T-helper 2 cell (primary cell): ENCODE results near the gene TNFRSF21.
A peak's percentile ranks its signal among the peaks of the same experiment; 100 is the strongest.
"Not testable (repeated sequence)": the region's sequence is repeated elsewhere in the genome, so short reads cannot be mapped to it uniquely, and the experiment has no call there.

Experiments used
- DNase-seq, 5 experiments: peaks; one replicate each; pipeline versions ENCODE4 v3.0.0 to v3.0.0-alpha.2; 2012 to 2022
- total RNA-seq, 2 donors: gene quantifications; one replicate each; lab custom pipeline; 2026; lab: John Stamatoyannopoulos, UW

The TNFRSF21 gene, protein sequence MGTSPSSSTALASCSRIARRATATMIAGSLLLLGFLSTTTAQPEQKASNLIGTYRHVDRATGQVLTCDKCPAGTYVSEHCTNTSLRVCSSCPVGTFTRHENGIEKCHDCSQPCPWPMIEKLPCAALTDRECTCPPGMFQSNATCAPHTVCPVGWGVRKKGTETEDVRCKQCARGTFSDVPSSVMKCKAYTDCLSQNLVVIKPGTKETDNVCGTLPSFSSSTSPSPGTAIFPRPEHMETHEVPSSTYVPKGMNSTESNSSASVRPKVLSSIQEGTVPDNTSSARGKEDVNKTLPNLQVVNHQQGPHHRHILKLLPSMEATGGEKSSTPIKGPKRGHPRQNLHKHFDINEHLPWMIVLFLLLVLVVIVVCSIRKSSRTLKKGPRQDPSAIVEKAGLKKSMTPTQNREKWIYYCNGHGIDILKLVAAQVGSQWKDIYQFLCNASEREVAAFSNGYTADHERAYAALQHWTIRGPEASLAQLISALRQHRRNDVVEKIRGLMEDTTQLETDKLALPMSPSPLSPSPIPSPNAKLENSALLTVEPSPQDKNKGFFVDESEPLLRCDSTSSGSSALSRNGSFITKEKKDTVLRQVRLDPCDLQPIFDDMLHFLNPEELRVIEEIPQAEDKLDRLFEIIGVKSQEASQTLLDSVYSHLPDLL
- 0 to 0.94 reads per million in 2 donors for total RNA-seq

DNA sequence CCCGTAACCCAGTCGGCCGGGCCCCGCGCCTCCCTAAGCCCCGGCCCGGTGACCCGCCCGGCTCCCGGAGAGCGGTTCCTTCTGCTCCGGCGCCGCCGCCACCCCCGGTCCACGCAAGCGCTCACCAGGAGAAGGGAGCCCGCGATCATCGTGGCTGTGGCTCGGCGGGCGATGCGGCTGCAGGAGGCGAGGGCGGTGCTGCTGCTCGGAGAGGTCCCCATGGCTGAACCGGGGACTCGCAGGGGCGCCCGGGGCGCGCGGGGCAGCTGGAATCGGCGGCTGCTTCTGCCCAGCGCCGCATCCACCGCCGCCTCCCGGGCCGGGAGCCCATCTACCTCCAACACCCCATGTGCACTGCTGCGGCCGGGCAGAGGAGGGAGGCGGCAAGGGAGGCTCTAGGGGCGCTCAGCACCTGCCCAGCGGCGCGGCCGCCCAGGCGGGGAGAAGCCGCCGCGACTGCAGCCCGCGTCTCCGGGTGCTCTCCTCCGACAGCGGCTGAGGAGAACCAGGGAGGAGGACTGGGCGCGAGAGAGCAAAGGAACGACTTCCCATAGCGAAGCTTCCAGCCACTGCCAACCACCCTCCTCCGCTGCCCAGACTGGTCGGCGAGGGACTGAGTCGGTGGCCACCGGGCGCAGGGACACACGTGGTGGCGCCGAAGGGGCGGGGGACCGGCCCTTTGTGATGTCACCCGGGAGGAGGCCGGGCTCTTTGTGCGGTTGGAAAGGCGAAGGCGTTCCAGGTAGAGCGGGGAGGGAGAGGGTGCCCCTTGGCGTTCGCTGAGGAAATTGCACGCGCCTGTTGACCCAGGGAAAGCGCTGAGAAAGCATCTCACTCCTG is at the start of gene TNFRSF21:
TSS of gene TNFRSF21 (minus strand) at position 615 of the 840 bp plus-strand sequence. CDS start at position 221, 394 bp downstream.
- DNase-seq = peak in 4 of 5 experiments; percentile 12 to 76 (median 52)

DNA sequence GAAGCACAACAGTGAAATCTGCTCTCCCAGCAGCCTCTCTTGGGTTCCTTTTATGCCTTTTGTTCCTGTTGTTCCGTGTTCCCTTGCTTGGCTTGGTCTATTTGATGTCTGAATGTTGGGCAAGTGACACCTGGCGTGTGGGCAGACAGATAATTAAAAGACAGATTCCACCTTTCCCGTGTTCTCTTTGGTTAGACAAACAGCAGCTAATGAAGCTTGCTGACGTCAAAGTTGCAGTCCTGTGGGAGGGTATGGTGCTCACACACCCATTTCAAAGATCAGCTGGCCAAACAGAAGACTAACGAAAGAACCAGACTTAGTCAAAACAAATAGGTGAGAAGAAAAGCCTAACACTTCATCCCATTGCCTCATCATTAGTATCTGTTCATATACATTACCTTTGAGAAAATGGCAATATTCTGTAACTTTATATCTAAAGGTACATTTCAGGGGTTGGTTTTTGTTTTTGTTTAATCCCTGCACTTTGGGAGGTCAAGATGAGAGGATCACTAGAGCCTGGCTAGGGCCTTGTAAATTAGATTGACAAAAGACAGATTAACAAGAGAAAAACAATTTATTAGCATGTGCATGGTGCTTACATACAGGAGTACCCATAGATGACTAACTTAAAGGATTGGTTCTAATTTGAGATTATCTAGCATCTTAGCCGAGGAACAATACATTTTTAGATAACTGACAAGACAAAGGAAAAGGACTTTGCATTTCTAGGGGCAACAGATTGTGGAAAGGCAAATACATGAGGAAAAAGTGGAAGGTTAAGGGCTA is 48.9 kb upstream of the TNFRSF21 start:
- no peak for DNase-seq

DNA sequence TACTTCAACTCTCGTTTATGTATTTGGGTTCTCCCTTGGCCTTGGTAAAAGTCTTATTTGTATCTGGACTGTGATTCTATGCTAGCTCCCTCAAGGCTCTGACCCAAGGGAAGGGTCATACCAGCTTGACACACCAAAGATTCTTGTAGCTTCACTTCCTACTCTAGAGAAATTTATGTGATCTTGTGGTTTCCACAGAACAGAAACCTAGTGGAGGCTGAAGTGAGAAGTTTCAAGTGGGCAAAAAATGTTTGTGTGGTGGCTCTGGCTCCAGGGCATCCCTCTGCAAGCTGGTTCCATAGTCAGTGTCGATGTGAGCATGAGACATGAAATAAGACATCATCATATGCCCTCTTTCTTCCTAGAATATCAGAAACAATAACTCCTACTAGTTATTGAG is 48.1 kb upstream of the TNFRSF21 start:
- DNase-seq = no peak

DNA sequence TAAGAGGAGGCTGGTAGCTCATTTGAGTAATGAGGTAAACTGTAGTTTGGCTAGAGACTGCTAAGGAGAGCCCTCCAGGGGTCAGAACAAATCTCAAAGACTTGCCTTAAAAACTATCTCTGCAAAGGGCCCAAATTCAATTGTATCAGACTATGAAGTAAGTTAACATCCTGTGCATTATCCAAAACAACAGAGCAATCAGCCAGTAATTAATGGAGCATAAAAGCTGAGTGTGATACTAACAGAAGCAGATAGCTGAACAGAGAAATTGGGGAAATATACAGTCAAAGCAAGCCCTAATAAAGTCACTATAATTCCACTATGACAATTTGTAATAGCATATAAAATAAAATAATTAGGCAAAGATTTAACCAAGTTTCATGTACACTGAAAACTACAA is 45.8 kb upstream of the TNFRSF21 start:
- no peak for DNase-seq

DNA sequence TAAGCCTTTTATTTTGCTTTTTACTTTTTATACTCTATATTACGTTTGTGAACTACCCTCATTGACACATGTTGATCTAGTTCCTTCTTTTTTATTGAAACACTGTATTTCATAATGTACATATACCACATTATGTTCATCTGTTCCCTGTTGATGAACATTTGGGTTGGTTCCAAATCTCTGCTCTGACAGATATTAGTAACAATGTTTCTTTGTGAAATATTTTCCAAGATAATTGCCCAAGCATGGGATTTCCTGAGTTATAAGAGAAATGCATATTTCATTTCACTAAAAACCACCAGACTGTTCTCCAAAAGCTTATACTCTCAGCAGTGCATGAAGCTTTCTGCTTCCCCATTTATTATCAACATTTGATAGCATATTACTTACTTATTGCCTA is 44.2 kb upstream of the TNFRSF21 start:
- DNase-seq = no peak

DNA sequence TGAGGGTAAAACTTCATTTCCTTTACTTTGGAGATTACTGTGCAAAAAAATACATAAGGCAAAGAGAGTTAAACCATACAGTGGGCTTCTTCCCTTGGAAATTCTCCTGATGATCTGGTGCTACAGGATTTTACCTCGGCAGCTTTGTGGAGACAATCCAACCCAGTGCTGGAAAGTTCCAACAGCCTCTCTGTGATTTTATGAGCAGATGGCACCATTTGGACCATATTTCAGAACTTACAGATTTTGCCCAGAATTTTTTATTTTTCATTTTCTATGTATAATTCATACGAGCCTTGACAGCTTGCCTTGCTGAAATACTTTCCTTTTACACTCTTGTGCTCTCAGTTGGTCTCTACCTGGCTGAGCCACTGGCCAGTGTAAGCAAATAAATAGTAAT is 43.3 kb upstream of the TNFRSF21 start:
- DNase-seq = no peak

DNA sequence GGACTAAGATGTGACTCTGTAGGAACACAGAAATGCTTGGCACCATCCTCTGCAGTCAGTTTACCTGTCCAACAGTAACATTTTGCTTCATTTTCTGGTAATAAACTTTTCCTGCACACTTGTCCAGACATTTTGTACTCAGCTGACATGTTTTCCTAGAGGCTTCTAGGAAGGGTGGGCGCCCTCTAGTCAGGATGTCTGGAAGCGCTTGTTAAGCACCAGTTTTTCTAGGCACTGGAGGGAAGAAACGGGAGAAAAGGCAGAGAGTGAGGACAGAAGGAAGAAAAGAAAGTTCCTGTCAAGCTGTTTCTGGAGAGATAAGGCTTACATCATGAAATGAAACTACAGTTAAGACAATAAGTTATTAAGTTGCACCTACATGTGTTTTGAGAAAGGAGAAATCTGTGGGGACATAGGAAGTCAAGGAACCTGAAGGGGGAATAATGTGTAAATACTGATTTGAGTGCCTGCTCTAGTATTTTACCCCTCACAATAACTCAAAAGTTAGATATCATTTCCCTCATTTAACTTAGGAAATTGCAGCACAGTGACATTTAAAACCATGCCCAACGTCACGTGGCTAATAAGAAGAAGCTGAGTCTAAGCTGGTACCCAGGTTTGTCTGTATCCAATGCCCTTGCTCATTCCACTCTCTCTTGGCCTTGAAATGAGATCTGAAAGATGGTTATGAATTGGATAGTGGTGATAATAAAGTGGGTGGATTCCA is 42.7 kb upstream of the TNFRSF21 start:
- no peak for DNase-seq

DNA sequence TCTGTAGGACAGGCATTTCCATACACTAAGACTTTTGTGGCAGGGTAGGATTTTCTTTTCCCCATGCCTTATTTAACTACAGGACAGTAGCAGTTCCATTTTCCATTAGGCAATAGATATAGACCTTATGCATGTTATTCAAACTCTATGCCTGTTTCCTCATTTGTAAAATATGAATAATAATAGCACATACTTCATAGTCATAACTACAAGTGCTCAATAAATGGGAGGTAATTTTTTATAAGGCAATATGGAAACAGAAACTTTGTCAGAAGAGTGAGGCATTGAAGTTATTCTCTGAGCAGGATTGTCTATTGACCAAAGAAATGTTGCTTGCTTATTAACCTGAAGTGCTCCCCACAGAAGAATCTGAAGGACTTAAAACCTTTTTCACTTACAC is 41.9 kb upstream of the TNFRSF21 start:
- no peak for DNase-seq

DNA sequence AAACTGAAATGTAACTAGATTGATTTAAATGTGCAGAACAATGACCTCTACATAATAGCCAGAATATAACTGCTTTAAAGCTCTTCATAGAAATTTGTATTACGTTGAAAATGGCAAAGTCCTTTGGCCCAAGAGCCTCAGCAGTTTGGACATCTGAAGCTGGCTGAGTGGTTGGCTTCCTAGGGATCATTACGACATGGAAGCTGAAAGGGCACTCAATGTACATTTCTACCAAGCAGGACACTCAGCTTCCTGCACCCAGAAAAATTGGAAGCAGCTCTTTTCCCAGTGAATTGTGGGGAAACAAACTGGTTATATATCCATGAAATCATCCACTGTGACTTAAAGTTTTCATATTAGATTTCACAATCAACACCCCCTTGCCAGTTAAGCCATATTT is 40.2 kb upstream of the TNFRSF21 start:
- no peak for DNase-seq

DNA sequence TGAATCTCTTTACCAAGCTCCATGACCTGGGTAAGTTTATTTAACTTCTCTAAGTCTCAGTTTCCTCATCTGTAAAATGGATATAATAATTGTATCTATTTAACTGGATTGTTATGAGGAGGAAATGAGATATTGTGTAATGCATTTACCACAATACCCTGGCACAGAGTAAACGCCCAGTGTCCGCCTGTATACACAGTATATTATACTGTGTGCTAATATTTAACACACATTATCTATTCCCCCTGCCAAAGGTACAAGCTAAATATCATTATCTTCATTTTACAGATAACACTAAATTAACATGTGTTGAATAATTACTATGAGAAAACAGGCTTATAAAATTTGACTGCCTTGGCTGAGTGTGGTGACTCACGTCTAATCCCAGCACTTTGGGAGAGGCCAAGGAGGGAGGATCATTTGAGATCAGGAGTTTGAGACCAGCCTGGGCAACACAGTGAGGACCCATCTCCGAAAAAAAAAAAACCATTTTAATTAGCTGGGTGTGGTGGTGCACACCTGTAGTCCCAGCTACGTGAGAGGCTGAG is 38.7 kb upstream of the TNFRSF21 start:
- DNase-seq = no peak

DNA sequence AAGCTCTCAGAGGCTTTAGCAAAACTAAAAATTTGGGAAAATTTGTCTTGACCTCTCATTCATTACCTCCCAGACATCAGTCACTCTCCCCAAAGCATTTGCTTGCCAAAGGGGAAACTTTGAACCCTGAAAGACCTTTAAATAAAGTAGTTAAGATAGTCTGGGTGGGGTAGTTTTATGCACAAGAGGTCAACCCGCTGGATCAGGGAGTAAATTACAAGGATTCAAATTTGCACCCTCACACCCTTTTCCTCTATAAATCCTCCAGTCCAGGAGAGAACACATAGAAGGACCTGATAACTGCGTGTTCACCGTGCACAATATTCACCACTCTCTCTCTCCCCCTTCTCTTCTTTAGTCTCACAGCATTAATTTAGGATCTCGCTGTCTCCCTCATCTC is 36.1 kb upstream of the TNFRSF21 start:
- DNase-seq = no peak

DNA sequence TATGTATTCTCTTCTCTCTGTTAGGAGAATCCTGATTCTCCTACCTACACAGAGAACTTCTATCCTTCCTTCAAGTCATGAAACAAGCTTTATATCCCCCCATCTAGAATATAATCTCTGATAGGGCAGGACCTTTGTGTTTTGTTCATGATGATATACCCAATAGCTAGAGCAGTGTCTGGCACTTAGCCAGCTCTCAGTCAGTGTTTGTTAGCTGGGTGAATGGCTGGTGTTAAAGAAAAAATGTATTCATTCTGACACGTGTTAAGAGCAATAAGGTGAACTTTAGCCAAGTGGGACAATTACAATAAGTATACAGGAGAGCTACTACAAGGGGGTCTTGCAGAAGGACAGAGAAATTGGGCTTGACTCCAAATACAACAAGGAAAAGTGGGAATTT is 34.3 kb upstream of the TNFRSF21 start:
- no peak for DNase-seq

DNA sequence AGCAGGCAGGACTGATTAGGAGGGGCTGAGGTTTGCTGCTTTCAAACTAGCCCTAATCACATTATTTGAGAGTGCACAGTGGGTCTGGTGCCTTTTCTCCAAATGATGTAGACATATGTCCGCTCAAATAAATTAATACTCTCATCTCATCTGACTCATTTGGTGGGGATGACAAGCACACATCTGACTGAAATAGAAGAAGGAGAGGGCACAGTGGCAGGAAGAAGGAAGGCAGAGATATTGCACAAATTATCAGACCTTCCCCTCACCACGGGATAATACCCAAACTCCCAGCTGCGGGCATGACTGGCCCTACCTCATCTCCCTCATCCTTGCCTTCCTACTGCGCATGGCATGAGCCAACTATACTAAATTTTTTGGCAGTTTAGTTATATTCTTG is 33.9 kb upstream of the TNFRSF21 start:
- DNase-seq = no peak

DNA sequence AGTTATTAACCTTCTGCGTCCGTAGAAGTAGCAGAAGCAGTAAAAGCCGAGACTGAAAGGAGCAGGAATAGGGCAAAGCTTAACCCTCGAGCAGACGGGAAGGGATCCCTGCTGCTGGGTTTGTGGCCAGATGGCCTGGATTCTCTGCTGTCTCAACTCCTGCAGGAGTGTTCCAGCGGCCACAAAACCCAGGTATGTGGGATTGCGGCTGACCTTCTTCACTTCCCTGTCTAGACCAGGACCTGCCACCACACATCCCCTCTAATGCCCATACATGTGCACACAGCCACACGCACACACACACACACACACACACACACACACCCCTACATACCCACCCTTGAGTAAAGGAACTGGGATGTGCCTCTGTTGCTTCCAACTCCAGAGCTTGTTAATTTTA is 33.1 kb upstream of the TNFRSF21 start:
- no peak for DNase-seq

DNA sequence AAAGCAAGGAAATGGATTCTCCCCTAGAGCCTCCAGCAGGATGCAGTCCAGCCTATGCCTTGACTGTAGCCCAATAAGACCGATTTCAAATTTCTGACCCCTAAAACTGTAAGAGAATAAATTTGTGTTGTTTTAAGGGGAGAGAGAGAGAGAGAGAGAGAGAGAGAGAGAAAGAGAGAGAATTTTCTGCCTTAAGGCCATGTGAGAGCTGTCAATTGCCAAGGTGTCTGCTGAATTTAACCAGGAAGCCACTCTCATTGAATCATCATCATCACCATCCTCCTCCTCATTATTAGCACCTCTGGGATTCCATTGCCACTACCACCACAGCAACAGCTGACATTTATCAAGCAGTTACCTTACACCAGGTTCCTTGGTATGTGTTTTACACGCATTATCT is 27.8 kb upstream of the TNFRSF21 start:
- DNase-seq = no peak

DNA sequence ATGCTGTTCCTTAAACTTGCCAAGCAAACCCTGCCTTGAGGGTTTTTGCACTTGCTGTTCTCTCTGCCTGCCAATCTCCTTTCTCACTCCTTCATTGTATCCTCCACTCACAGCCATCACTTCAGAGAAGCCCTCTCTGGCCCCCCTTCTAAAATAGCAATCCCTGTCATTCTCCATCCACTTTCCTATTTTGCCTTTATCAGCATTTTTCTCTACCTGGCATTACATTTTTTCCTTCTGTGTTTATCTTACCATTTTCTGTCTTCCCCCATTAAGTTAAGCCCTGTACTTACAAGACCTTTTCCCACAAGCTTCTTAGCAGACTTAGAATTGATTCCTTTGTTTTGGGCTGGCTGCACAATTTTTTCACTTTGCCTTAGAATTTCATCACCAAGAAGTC is 26.6 kb upstream of the TNFRSF21 start:
- DNase-seq = no peak

DNA sequence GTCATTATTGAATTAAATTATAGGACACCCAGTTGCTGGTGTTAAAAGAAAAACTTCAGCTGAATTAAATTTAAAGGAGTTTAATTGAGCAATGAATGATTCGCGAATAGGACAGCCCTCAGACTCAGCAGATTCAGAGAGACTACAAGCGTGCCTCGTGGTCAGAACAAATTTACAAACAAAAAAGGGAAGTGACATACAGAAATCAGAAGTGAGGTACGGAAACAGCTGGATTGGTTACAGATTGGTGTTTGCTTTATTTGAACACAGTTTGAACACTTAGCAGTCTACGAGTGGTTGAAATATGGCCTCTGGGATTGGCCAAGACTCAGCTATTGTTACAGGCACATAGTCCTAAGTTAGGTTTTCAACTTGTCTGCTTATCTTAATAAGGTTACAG is 25.8 kb upstream of the TNFRSF21 start:
- DNase-seq = no peak

DNA sequence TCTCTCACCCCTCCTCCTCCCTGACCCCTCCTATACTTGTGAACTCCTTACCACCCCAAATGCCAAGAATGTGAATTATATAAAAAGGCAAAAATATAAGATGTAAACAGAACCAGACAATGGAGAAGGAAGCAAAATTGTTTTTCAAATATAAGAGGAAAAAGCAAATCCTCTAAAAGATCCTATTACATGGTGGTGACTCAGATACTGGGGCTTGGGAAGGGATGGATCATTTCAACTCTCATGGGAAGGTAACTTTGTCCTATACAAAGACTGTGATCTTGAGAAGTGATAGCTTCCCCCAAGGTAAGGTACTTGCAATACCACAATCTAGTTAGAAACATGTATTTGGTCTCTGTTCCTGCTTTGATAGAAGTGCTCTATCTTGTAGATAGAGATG is 24.6 kb upstream of the TNFRSF21 start:
- DNase-seq = no peak

DNA sequence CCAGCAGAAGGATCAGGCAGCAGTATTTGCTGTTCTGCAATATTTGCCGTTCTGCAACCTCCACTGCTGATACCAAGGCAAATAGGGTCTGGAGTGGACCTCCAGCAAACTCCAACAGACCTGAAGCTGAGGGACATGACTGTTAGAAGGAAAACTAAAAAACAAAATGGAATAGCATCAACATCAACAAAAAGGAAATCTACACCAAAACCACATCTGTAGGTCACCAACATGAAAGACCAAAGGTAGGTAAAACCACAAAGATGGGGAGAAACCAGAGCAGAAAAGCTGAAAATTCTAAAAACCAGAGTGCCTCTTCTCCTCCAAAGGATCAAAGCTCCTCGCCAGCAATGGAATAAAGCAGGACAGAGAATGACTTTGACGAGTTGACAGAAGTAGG is 18.9 kb upstream of the TNFRSF21 start:
- DNase-seq = not testable (repeated sequence)

DNA sequence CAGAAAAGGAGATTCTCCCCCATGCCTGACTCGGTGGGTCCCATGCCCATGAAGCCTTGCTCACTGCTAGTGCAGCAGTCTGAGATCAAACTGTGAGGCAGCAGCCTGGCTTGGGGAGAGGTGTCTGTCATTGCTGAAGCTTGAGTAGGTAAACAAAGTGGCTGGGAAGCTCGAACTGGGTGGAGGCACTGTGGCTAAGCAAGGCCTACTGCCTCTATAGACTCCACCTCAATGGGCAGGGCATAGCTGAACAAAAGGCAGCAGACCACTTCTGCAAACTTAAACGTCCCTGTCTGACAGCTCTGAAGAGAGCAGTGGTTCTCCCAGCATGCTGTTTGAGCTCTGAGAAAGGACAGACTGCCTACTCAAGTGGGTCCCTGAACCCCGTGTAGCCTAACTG is 18.4 kb upstream of the TNFRSF21 start:
- DNase-seq = not testable (repeated sequence)

DNA sequence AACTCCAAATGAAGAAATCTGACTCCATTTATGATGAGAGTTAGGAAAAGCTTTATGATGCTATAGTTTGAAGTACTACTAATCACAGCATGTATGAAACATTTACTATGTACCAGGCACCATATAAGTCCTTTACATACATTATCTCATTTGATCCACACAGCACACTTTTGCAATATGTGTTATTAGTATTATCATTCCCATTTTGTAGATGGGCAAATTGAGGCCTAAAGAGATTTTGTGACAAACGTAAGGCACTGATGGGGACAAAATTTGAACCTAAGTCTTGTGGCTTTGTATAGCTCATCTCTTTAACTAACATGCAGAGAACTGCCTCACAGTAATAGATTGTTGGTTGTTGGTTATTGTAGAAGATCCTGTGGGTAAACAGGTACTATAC is 14.2 kb upstream of the TNFRSF21 start:
- DNase-seq = no peak

DNA sequence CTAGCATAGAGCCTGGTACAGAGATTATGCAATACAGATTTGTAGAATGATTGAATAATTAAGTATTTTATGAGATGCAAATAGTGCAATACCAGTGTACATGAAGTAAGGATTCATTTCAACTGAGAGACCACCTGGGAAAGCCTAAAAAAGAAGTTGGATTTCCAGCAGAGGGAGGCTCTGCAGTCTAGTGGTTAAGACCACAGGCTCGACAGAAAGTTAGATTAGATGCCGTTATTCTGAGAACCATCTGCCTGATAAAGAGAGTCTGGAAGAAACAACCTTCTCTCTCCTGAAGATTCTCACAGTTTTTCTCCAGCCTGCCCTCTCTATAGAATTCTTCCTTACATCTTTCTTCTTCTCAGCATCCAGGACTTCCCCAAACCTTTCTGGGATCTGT is 13.6 kb upstream of the TNFRSF21 start:
- no peak for DNase-seq
